Lower lobe of right lung (tissue), 2 donors: ENCODE results near the gene KCNAB1. TPM values are rescaled to one million over a fixed set of nuclear protein-coding genes. Genes with fewer than 3 reads are reported as not detected.

Experiments used
- ATAC-seq, 2 donors: fragments of 200-7000 bp; cut with Tn5 transposase; one replicate each; pipeline ENCODE4 v1.9.1; 2020 to 2022; ENCODE audit warnings: mild to moderate bottlenecking in 2 of 2, moderate library complexity in 2 of 2
- DNase-seq: peaks from one replicate; pipeline ENCODE4 v3.0.0-alpha.2; 2020
- H3K27ac ChIP-seq: fragments of 200-600 bp; one replicate; pipeline ENCODE4 v1.8.0; 2022
- H3K27me3 ChIP-seq: fragments of 200-600 bp; one replicate; pipeline ENCODE4 v1.8.0; 2022; ENCODE audit warnings: low read depth
- H3K36me3 ChIP-seq: fragments of 200-600 bp; one replicate; pipeline ENCODE4 v1.8.0; 2022; ENCODE audit warnings: mild to moderate bottlenecking
- H3K4me1 ChIP-seq: fragments of 200-600 bp; one replicate; pipeline ENCODE4 v1.8.0; 2022
- H3K4me3 ChIP-seq: fragments of 200-600 bp; one replicate; pipeline ENCODE4 v1.8.0; 2022; ENCODE audit warnings: mild to moderate bottlenecking
- H3K9me3 ChIP-seq: fragments of 200-600 bp; one replicate; pipeline ENCODE4 v1.8.0; 2022
- intact Hi-C: fragments of 100-400 bp; cut with DNase I; formaldehyde crosslinking; loops from one replicate; pipeline ENCODE4 v1.11.0; 2022
- total RNA-seq: library from RNA; stranded (reverse); fragmentation: NEBNext Ultra II Directional; extraction: Animal tissue kit (Norgen Biotek cat#: 25700); gene quantifications from one replicate; pipeline ENCODE4 v1.2.1, GENCODE V29; 2021
- TF ChIP-seq, protein P1 (sequence below): fragments of 200-600 bp; IDR thresholded peaks from one replicate; pipeline ENCODE4 v1.8.0; 2022; ENCODE audit warnings: antibody characterized with exemption, mild to moderate bottlenecking
- donor health status: DM: no; HTN: yes; CAD: no; lungs with severe emphysema.

Gene KCNAB1
- total RNA-seq, 1 donor from 2014 or later: 4.7 TPM

DNA sequence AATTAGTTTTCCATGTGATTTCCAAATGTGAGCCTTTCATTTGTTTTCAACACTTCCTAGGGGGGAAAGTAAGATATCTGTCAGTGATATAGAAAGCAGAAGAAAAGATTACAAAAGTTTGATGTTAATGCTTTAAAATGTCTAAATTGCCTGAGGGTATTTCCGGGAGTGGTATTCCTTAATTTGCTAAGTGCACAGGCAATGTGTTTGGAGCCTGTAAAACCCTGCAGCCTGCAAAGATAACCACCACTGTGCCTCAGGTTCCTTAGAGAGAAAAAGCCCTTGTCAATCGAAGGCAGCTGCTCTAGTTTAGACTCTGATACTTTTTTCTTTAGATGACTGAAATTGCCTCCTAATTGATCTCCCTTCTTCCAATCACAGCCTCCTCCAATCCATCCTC lies 279.7 kb downstream of the KCNAB1 start:
- intact Hi-C loops: no loop called here
- ATAC-seq (no peak), DNase-seq (no peak)
- H3K36me3 ChIP-seq: no peaks in the 10 kb centered on the region
- no peaks in the 10 kb centered on the region for H3K9me3 ChIP-seq
- TF ChIP-seq, protein P1, sequence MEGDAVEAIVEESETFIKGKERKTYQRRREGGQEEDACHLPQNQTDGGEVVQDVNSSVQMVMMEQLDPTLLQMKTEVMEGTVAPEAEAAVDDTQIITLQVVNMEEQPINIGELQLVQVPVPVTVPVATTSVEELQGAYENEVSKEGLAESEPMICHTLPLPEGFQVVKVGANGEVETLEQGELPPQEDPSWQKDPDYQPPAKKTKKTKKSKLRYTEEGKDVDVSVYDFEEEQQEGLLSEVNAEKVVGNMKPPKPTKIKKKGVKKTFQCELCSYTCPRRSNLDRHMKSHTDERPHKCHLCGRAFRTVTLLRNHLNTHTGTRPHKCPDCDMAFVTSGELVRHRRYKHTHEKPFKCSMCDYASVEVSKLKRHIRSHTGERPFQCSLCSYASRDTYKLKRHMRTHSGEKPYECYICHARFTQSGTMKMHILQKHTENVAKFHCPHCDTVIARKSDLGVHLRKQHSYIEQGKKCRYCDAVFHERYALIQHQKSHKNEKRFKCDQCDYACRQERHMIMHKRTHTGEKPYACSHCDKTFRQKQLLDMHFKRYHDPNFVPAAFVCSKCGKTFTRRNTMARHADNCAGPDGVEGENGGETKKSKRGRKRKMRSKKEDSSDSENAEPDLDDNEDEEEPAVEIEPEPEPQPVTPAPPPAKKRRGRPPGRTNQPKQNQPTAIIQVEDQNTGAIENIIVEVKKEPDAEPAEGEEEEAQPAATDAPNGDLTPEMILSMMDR: no peak
- H3K4me3 ChIP-seq: no peak overlapping the region
- no peaks in the 10 kb centered on the region for H3K4me1 ChIP-seq
- no peak overlapping the region for H3K27ac ChIP-seq
- no peaks in the 10 kb centered on the region for H3K27me3 ChIP-seq

DNA sequence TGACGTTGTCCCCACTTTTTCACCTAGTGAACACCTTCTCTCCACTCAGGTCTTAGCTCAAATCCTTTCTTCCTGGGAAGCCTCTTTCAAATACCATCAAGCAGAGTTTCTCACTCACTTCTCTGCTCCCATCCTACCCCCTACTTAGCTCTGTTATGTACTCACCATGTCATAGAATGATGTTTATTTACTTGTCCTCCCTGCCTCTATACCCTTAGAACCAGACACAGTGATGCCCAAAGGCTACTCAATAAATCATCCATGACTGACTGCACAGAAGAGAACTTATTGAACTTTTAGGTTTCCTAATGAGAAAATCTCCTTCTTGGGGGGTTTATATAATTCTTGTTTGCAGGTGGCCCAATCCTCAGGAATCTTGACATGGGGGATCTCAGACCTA lies 280.4 kb downstream of the KCNAB1 start:
- Histone ChIP-seq H3K9me3 (no peaks in the 10 kb centered on the region), H3K36me3 (no peaks in the 10 kb centered on the region), H3K4me1 (no peaks in the 10 kb centered on the region), H3K4me3 (no peak overlapping the region), H3K27me3 (no peaks in the 10 kb centered on the region), H3K27ac (no peak overlapping the region)
- ATAC-seq (no peak), DNase-seq (no peak)
- TF ChIP-seq, protein P1: no peak
- intact Hi-C loops: no loop called here

DNA sequence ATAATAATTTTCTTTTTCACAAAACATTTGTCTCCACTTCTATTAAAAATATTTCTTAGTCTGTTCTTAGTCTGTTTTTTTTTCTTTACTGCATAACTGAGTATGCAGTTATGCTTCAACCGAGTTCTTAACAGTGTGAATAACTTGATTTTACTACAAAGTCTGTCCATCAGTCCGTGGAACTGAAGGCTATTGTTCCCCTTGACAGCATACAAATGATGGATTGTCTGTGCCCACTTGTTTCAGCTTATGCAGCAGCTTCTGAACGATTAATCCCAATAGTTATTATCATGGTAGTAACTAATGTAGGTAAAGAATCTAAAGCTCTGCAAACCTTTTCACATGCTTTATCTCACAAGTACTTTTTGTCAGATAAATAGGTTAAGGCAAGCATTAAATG lies 283.8 kb downstream of the KCNAB1 start:
- DNase-seq: no peak
- intact Hi-C loops: no loop called here
- TF ChIP-seq, protein P1: no peak
- H3K27ac ChIP-seq: no peak overlapping the region
- no peak overlapping the region for H3K4me3 ChIP-seq
- no peaks in the 10 kb centered on the region for H3K36me3 ChIP-seq
- no peaks in the 10 kb centered on the region for H3K4me1 ChIP-seq
- H3K27me3 ChIP-seq: no peaks in the 10 kb centered on the region
- no peaks in the 10 kb centered on the region for H3K9me3 ChIP-seq
- ATAC-seq: no peak

DNA sequence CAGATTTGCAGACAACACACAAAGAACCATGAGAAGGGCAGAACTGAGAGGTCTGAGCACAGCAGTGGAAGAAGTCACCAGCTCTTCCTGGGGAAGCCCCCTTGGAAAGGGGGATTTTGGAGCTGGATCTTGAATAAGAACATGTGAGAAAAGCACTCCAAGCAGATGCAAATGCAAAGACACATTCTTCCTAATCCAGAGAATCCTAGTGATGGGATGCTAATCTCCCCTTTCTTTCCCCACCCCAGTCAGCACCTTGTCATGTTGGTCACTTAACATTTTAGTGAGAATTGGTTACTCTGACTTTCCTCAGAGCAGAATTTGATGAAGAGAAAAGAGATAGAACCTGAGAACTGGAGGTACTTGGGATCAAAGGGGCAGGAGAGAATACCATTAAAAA lies 286.0 kb downstream of the KCNAB1 start:
- DNase-seq: no peak
- Histone ChIP-seq H3K27ac (no peak overlapping the region), H3K9me3 (no peaks in the 10 kb centered on the region), H3K36me3 (no peaks in the 10 kb centered on the region), H3K4me3 (no peak overlapping the region), H3K27me3 (no peaks in the 10 kb centered on the region), H3K4me1 (no peaks in the 10 kb centered on the region)
- intact Hi-C loops: no loop called here
- TF ChIP-seq, protein P1: no peak
- no peak for ATAC-seq

DNA sequence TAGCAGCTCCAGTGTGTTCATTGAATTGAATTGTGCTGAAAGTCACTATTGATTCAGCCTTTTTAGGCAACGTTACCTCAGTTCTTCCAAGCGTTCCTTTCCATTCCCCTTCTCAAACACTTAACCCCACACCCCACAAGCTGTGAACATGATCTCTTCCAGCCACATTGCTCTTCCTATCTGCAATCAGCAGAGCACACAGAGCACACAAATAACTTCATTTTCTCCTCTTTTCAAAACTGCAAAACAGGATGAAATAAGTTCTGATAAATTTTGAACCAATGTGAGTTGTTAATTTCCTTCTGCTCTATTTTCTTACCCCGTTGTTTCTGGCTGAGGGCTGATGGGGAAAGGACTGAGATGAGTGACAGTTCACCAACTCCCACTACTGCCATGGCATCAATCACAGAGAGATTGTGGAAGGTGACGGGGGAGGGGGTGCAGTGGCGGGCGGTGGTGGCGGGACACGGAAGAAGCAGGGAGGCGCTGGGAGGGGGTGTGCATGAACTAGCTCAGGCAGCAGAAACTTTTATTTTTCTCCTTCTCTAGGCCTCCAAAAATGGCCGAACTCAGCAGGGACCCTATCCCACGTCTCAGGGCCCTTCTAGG lies 287.3 kb downstream of the KCNAB1 start:
- intact Hi-C loops: no loop called here
- DNase-seq (no peak), ATAC-seq (no peak)
- Histone ChIP-seq H3K36me3 (no peaks in the 10 kb centered on the region), H3K27me3 (no peaks in the 10 kb centered on the region), H3K9me3 (no peaks in the 10 kb centered on the region), H3K4me1 (no peaks in the 10 kb centered on the region), H3K4me3 (no peak overlapping the region), H3K27ac (no peak overlapping the region)
- TF ChIP-seq, protein P1: no peak
